Neutrophil (primary cell): Measurements from ENCODE around the gene DUS1L.

Experiments used
- H3K27ac ChIP-seq: fragments of 200-600 bp; sonication (generic); 2 replicates; pipeline ENCODE4 v1.5.1; 2016; ENCODE audit warnings: mild to moderate bottlenecking, moderate library complexity
- H3K27me3 ChIP-seq: fragments of 200-600 bp; sonication (generic); 2 replicates; pipeline ENCODE4 v1.6.0; 2016; ENCODE audit warnings: mild to moderate bottlenecking
- H3K36me3 ChIP-seq: fragments of 200-600 bp; sonication (generic); 2 replicates; pipeline ENCODE4 v1.5.1; 2017
- H3K4me1 ChIP-seq, 2 experiments: fragments of 200-600 bp in 1 of 2; sonication (generic) in 1 of 2; 1 replicate in 1 of 2; 2 replicates in 1 of 2; pipeline versions ENCODE4 v1.5.1 to v1.6.1; 2013 to 2016; ENCODE audit warnings: low read depth in 1 of 2, low read length in 1 of 2, mild to moderate bottlenecking in 1 of 2, moderate library complexity in 1 of 2; ENCODE audit not compliant: control insufficient read depth in 1 of 2, insufficient read depth in 1 of 2
- H3K4me3 ChIP-seq, 2 experiments: fragments of 200-600 bp in 1 of 2; sonication (generic) in 1 of 2; 1 replicate in 1 of 2; 2 replicates in 1 of 2; pipeline ENCODE4 v1.5.1; 2013 to 2016; ENCODE audit warnings: low read depth in 1 of 2, low read length in 1 of 2, mild to moderate bottlenecking in 1 of 2, moderate library complexity in 1 of 2
- H3K9me3 ChIP-seq: fragments of 200-600 bp; sonication (generic); 2 replicates; pipeline ENCODE4 v1.5.1; 2016
- TF ChIP-seq, protein P1 (sequence below): fragments of 200-600 bp; sonication (generic); IDR thresholded peaks from 2 replicates; pipeline ENCODE4 v1.5.1; 2016; ENCODE audit warnings: antibody characterized with exemption

DUS1L gene

DNA sequence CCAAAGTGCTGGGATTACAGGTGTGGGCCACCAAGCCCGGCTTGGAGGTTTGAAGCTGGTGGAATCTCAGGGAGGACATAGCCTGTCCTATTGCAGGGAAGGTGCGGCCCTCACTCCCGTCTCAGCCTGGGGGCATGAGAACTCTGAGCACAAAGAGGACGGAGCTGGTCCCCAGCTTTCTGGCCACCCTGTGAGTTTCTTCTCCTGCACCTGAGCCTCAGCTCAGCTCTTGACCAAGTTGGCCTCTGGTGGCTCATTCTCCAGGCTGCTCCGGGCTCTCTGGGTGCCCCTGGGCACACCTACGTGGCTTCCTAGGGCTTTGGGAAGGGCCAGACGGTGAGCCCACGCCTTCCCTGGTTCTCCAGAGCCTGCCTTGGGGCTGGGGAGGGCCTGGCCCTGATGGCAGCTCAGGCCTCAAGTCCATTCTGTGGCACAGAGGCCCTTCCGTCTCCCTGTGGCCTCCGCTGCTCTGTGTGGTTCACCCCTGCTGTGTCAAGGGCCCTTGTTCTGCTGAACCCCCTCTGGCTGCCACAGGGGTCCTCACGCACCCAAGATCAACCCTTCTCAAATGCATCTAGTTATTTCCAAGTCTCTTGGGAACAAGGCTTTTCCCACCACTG is 39.3 kb upstream of the DUS1L start:
- H3K4me1 ChIP-seq: peaks cover 26 to 44% of the 10 kb centered on the region in 2 experiments

DNA sequence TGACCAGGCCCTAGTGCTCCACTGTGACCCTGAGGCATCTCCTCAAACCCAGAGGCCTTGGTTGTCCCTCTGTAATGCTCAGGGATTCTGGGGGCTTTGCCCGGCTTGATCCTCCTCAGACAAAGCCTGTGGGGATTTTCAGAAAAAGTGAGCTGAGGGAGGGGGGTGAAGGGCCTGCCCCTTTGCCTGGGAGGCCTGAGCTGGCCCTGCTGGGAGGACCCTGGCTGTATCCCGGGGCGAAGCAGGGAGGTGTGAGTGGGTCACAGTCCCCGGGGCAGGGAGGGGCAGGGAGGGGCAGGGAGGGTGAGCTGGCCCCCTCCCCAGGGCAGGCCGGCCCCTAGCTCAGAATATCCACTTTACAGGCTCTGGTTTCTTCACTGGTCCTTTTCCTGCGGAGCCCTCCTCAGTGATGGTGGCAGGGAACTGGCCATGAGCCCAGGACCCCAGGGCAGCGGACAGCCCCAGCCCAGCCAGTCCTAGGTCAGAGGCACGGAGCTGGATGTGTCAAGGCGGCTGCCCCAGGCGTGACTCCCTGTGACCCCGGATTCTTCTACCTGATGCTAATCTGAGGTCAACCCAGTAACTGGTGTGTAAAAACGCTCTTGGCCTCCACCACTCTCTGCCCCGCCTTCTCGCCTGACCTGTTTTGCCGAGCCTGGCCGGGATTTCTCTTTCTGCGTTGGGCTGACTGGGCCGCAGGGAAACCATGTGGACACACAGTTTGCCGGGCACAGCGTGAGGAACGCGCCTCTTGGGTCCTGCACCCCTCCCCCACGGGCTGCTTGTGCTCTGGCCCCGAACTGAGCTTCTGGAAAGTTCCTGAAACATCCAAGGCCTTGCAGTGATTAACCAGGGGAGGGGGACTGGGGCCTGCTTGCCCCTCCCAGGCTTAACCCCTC is 38.2 kb upstream of the DUS1L start:
- TF ChIP-seq, protein P1, sequence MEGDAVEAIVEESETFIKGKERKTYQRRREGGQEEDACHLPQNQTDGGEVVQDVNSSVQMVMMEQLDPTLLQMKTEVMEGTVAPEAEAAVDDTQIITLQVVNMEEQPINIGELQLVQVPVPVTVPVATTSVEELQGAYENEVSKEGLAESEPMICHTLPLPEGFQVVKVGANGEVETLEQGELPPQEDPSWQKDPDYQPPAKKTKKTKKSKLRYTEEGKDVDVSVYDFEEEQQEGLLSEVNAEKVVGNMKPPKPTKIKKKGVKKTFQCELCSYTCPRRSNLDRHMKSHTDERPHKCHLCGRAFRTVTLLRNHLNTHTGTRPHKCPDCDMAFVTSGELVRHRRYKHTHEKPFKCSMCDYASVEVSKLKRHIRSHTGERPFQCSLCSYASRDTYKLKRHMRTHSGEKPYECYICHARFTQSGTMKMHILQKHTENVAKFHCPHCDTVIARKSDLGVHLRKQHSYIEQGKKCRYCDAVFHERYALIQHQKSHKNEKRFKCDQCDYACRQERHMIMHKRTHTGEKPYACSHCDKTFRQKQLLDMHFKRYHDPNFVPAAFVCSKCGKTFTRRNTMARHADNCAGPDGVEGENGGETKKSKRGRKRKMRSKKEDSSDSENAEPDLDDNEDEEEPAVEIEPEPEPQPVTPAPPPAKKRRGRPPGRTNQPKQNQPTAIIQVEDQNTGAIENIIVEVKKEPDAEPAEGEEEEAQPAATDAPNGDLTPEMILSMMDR: no peak
- peaks cover 37 to 55% of the 10 kb centered on the region in 2 experiments for H3K4me1 ChIP-seq
- no peaks in the 10 kb centered on the region for H3K36me3 ChIP-seq

More for the DNA sequence above, 39.3 kb upstream of the DUS1L start:
- TF ChIP-seq, protein P1: no peak
- Histone ChIP-seq H3K4me3 (no peak overlapping the region), H3K27me3 (no peaks in the 10 kb centered on the region), H3K36me3 (no peaks in the 10 kb centered on the region), H3K9me3 (no peaks in the 10 kb centered on the region), H3K27ac (peak overlapping the region; percentile 89)

GRCh38 chr17:82101767-82102679 is 36.4 kb upstream of the DUS1L start:
- Histone ChIP-seq H3K36me3 (no peaks in the 10 kb centered on the region), H3K4me3 (no peak overlapping the region), H3K4me1 (peaks cover 39 to 57% of the 10 kb centered on the region in 2 experiments), H3K27ac (no peak overlapping the region), H3K9me3 (no peaks in the 10 kb centered on the region), H3K27me3 (peaks cover 8% of the 10 kb centered on the region)
- TF ChIP-seq, protein P1: no peak

More for the DNA sequence above, 38.2 kb upstream of the DUS1L start:
- H3K27me3 ChIP-seq: no peaks in the 10 kb centered on the region
- H3K9me3 ChIP-seq: no peaks in the 10 kb centered on the region
- H3K4me3 ChIP-seq: no peak overlapping the region
- H3K27ac ChIP-seq: no peak overlapping the region

DNA sequence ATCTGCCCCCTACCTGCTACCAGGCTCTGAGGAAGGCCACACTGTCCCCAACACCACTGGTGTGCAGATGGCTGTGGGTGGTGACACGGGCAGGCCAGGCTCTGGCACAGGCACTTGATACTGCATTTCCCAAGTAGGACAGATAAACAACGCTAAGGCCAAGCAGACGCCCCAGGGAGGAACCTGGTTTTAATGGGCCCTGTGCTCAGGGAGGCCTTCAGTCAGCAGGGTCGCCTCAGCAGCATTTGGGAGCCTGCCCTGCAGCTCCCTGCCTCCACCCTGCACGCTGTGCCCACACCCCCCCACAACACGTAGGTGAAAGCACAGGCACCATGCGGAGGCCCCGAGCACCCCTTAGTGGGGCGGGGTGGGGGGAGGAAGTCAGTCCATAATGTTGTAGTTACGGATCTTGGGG is 35.7 kb upstream of the DUS1L start:
- peaks cover 15% of the 10 kb centered on the region for H3K27me3 ChIP-seq
- TF ChIP-seq, protein P1: no peak
- H3K4me3 ChIP-seq: no peak overlapping the region
- H3K4me1 ChIP-seq: peaks cover 38 to 54% of the 10 kb centered on the region in 2 experiments
- H3K36me3 ChIP-seq: no peaks in the 10 kb centered on the region
- H3K27ac ChIP-seq: no peak overlapping the region
- no peaks in the 10 kb centered on the region for H3K9me3 ChIP-seq
